WTC11 (cell line): ENCODE measurements around the gene KCNK16.

Source experiments
- GABPB1 ChIP-seq: sonication (generic); formaldehyde crosslinking; IDR thresholded peaks from 2 replicates; pipeline ENCODE4 v1.8.1; 2023; ENCODE audit warnings: mild to moderate bottlenecking, missing genetic modification reagents
- JUN ChIP-seq: sonication (generic); formaldehyde crosslinking; IDR thresholded peaks from 2 replicates; pipeline ENCODE4 v1.8.0; 2023; ENCODE audit warnings: mild to moderate bottlenecking, missing genetic modification reagents
- RELA ChIP-seq: sonication (generic); formaldehyde crosslinking; IDR thresholded peaks from 2 replicates; pipeline ENCODE4 v1.8.1; 2022; ENCODE audit warnings: missing genetic modification reagents, mild to moderate bottlenecking, borderline replicate concordance
- ZNF317 ChIP-seq: sonication (generic); formaldehyde crosslinking; IDR thresholded peaks from 2 replicates; pipeline ENCODE4 v1.8.1; 2023; ENCODE audit warnings: low read depth, mild to moderate bottlenecking, moderate library complexity, missing genetic modification reagents, borderline replicate concordance
- TF ChIP-seq, protein P1 (sequence below): sonication (generic); formaldehyde crosslinking; IDR thresholded peaks from 2 replicates; pipeline ENCODE4 v1.8.1; 2023; ENCODE audit warnings: mild to moderate bottlenecking, moderate library complexity, missing genetic modification reagents
- TF ChIP-seq, protein P2 (sequence below): sonication (generic); formaldehyde crosslinking; IDR thresholded peaks from 2 replicates; pipeline ENCODE4 v1.8.0; 2022; ENCODE audit warnings: mild to moderate bottlenecking, missing genetic modification reagents
- TF ChIP-seq, protein P3 (sequence below): fragments of 200-600 bp; IDR thresholded peaks from 2 replicates; pipeline ENCODE4 v1.8.0; 2022; ENCODE audit warnings: antibody characterized with exemption
- TF ChIP-seq, protein P4 (sequence below): sonication (generic); formaldehyde crosslinking; IDR thresholded peaks from 2 replicates; pipeline ENCODE4 v1.8.0; 2022; ENCODE audit warnings: mild to moderate bottlenecking, missing genetic modification reagents
- TF ChIP-seq, protein P5 (sequence below): sonication (generic); formaldehyde crosslinking; IDR thresholded peaks from 2 replicates; pipeline ENCODE4 v1.8.0; 2023; ENCODE audit warnings: mild to moderate bottlenecking, missing genetic modification reagents

DNA sequence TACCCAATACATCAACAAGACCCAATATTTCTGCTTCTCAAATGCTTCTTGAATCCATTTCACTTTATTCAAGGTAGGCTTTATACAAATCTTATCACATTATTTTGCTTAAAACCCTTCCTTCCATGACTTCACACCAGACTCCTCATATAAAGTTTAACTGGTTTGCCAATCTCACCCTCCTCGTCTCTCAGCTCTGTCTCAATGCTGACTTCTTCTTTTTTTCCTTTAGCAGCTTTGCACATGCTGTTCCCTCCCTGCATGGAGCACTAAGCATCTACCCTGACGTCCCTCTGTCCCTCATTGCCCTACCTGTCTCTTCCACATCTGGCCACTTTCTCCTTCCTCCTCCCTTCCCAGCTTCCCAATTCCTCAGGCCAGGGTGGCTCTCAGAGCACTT lies 39.7 kb downstream of the KCNK16 start:
- TF ChIP-seq, protein P1, sequence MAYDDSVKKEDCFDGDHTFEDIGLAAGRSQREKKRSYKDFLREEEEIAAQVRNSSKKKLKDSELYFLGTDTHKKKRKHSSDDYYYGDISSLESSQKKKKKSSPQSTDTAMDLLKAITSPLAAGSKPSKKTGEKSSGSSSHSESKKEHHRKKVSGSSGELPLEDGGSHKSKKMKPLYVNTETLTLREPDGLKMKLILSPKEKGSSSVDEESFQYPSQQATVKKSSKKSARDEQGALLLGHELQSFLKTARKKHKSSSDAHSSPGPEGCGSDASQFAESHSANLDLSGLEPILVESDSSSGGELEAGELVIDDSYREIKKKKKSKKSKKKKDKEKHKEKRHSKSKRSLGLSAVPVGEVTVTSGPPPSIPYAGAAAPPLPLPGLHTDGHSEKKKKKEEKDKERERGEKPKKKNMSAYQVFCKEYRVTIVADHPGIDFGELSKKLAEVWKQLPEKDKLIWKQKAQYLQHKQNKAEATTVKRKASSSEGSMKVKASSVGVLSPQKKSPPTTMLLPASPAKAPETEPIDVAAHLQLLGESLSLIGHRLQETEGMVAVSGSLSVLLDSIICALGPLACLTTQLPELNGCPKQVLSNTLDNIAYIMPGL (CRISPR knock-in tag) = no peak
- TF ChIP-seq, protein P2, sequence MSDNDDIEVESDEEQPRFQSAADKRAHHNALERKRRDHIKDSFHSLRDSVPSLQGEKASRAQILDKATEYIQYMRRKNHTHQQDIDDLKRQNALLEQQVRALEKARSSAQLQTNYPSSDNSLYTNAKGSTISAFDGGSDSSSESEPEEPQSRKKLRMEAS = no peak
- TF ChIP-seq, protein P3, sequence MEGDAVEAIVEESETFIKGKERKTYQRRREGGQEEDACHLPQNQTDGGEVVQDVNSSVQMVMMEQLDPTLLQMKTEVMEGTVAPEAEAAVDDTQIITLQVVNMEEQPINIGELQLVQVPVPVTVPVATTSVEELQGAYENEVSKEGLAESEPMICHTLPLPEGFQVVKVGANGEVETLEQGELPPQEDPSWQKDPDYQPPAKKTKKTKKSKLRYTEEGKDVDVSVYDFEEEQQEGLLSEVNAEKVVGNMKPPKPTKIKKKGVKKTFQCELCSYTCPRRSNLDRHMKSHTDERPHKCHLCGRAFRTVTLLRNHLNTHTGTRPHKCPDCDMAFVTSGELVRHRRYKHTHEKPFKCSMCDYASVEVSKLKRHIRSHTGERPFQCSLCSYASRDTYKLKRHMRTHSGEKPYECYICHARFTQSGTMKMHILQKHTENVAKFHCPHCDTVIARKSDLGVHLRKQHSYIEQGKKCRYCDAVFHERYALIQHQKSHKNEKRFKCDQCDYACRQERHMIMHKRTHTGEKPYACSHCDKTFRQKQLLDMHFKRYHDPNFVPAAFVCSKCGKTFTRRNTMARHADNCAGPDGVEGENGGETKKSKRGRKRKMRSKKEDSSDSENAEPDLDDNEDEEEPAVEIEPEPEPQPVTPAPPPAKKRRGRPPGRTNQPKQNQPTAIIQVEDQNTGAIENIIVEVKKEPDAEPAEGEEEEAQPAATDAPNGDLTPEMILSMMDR = no peak
- TF ChIP-seq GABPB1 (CRISPR knock-in tag) (no peak), JUN (CRISPR knock-in tag) (no peak), RELA (CRISPR knock-in tag) (no peak), ZNF317 (no peak)
- TF ChIP-seq, protein P4, sequence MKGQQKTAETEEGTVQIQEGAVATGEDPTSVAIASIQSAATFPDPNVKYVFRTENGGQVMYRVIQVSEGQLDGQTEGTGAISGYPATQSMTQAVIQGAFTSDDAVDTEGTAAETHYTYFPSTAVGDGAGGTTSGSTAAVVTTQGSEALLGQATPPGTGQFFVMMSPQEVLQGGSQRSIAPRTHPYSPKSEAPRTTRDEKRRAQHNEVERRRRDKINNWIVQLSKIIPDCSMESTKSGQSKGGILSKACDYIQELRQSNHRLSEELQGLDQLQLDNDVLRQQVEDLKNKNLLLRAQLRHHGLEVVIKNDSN (CRISPR knock-in tag) = no peak
- TF ChIP-seq, protein P5, sequence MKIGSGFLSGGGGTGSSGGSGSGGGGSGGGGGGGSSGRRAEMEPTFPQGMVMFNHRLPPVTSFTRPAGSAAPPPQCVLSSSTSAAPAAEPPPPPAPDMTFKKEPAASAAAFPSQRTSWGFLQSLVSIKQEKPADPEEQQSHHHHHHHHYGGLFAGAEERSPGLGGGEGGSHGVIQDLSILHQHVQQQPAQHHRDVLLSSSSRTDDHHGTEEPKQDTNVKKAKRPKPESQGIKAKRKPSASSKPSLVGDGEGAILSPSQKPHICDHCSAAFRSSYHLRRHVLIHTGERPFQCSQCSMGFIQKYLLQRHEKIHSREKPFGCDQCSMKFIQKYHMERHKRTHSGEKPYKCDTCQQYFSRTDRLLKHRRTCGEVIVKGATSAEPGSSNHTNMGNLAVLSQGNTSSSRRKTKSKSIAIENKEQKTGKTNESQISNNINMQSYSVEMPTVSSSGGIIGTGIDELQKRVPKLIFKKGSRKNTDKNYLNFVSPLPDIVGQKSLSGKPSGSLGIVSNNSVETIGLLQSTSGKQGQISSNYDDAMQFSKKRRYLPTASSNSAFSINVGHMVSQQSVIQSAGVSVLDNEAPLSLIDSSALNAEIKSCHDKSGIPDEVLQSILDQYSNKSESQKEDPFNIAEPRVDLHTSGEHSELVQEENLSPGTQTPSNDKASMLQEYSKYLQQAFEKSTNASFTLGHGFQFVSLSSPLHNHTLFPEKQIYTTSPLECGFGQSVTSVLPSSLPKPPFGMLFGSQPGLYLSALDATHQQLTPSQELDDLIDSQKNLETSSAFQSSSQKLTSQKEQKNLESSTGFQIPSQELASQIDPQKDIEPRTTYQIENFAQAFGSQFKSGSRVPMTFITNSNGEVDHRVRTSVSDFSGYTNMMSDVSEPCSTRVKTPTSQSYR (CRISPR knock-in tag) = no peak
